Breast epithelium (tissue), 3 donors: ENCODE measurements around the gene BTN3A1.

Experiments
- POLR2AphosphoS5 ChIP-seq, 3 donors: sonication (generic); formaldehyde crosslinking; IDR thresholded peaks; one replicate each; pipeline ENCODE4 v1.6.1; 2017; ENCODE audit warnings: antibody characterized with exemption in 3 of 3
- TF ChIP-seq, protein P1 (sequence below), 3 donors: fragments of 450-650 bp; IDR thresholded peaks; one replicate each; pipeline ENCODE4 v1.5.1; 2016 to 2017; ENCODE audit warnings: antibody characterized with exemption in 3 of 3, mild to moderate bottlenecking in 3 of 3, moderate library complexity in 3 of 3

DNA sequence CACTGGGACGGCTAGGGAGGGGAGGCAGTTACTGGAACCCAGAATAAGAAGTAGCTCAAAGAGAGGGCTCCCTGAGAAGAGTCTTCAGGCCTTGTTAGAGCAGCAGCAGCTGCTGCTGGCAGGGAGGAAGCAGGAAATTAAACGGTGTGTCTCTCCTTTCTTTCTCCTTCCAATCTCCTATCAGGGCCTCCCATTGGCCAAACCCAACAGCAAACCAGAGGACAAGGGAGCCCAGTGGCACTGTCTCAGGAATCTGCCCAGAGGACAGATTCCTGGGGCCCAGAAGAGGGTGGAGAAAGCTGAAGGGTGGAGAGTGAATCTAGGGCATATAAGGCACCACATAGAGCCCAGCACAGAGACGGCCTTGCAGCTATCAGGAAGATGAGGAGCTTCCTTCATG lies 10.2 kb downstream of the BTN3A1 start:
- TF ChIP-seq, protein P1, sequence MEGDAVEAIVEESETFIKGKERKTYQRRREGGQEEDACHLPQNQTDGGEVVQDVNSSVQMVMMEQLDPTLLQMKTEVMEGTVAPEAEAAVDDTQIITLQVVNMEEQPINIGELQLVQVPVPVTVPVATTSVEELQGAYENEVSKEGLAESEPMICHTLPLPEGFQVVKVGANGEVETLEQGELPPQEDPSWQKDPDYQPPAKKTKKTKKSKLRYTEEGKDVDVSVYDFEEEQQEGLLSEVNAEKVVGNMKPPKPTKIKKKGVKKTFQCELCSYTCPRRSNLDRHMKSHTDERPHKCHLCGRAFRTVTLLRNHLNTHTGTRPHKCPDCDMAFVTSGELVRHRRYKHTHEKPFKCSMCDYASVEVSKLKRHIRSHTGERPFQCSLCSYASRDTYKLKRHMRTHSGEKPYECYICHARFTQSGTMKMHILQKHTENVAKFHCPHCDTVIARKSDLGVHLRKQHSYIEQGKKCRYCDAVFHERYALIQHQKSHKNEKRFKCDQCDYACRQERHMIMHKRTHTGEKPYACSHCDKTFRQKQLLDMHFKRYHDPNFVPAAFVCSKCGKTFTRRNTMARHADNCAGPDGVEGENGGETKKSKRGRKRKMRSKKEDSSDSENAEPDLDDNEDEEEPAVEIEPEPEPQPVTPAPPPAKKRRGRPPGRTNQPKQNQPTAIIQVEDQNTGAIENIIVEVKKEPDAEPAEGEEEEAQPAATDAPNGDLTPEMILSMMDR (IDR thresholded peaks at IDR 0.05): no peak
- TF ChIP-seq POLR2AphosphoS5 (IDR thresholded peaks at IDR 0.05): no peak
